Measurements from ENCODE around the gene APBB2. TPM values are rescaled to one million over a fixed set of nuclear protein-coding genes. Genes with fewer than 3 reads are reported as not detected.

The APBB2 gene
- total RNA-seq, 4 donors from 2014 or later: 51.7 to 75.9 (median 71.1) TPM

- H3K4me1 ChIP-seq: peaks cover 12 to 47% (median 40%) of the 10 kb centered on the region in 4 donors
- no peaks in the 10 kb centered on the region for H3K36me3 ChIP-seq
- DNase-seq (ENCODE audit: extremely low spot score): no peak
- TF ChIP-seq CTCF (IDR thresholded peaks at IDR 0.05): no peak
- TF ChIP-seq EP300 (IDR thresholded peaks at IDR 0.05): no peak
- TF ChIP-seq POLR2AphosphoS5 (IDR thresholded peaks at IDR 0.05): no peak
- TF ChIP-seq POLR2A (IDR thresholded peaks at IDR 0.05; ENCODE audit: low read depth): no peak
- no peaks in the 10 kb centered on the region for H3K27me3 ChIP-seq
- no peak overlapping the region for H3K27ac ChIP-seq (replicated peaks in 1 of 4)
- no peak overlapping the region for H3K4me3 ChIP-seq
- H3K9me3 ChIP-seq: no peaks in the 10 kb centered on the region
- WGBS: 79% methylated on average over 7 of the region's 7 CpGs
- intact Hi-C loops (cut with DNase I): no loop called here
Measured at GRCh38 chr4:41072021-41072777, 142.1 kb downstream of the APBB2 start.

- H3K36me3 ChIP-seq: no peaks in the 10 kb centered on the region
- 89% methylated on average over 10 of the region's 10 CpGs for WGBS
- H3K9me3 ChIP-seq: no peaks in the 10 kb centered on the region
- no peak for TF ChIP-seq CTCF (IDR thresholded peaks at IDR 0.05)
- no peak for TF ChIP-seq EP300 (IDR thresholded peaks at IDR 0.05)
- TF ChIP-seq POLR2A (IDR thresholded peaks at IDR 0.05; ENCODE audit: low read depth): no peak
- no peak for TF ChIP-seq POLR2AphosphoS5 (IDR thresholded peaks at IDR 0.05)
- H3K4me1 ChIP-seq: peaks cover 12 to 47% (median 40%) of the 10 kb centered on the region in 4 donors
- intact Hi-C loops (cut with DNase I): no loop called here
- H3K4me3 ChIP-seq: no peak overlapping the region
- H3K27me3 ChIP-seq: no peaks in the 10 kb centered on the region
- no peak for DNase-seq (ENCODE audit: extremely low spot score)
- no peak overlapping the region for H3K27ac ChIP-seq (replicated peaks in 1 of 4)
Measured at GRCh38 chr4:41070516-41071281, 143.6 kb downstream of the APBB2 start.

GRCh38 chr4:41069838-41070237 lies 144.5 kb downstream of the APBB2 start:
- no peak overlapping the region for H3K4me3 ChIP-seq
- DNase-seq (ENCODE audit: extremely low spot score): no peak
- no peaks in the 10 kb centered on the region for H3K9me3 ChIP-seq
- H3K27ac ChIP-seq (replicated peaks in 1 of 4): peak overlapping the region in 3 of 4 donors; percentile 34 to 43 (median 35)
- H3K36me3 ChIP-seq: no peaks in the 10 kb centered on the region
- intact Hi-C loops (cut with DNase I): loop anchor here (5.0 kb wide), 1 partner anchor 142 kb away; the partner anchor contains the start of gene APBB2
- no peak for TF ChIP-seq EP300 (IDR thresholded peaks at IDR 0.05)
- no peak for TF ChIP-seq CTCF (IDR thresholded peaks at IDR 0.05)
- TF ChIP-seq POLR2A (IDR thresholded peaks at IDR 0.05; ENCODE audit: low read depth): no peak
- TF ChIP-seq POLR2AphosphoS5 (IDR thresholded peaks at IDR 0.05): no peak
- 97% methylated on average over 1 of the region's 1 CpG for WGBS
- H3K4me1 ChIP-seq: peaks cover 12 to 47% (median 40%) of the 10 kb centered on the region in 4 donors
- H3K27me3 ChIP-seq: no peaks in the 10 kb centered on the region

GRCh38 chr4:41069257-41069656 lies 145.1 kb downstream of the APBB2 start:
- H3K36me3 ChIP-seq: no peaks in the 10 kb centered on the region
- DNase-seq (ENCODE audit: extremely low spot score): no peak
- no peaks in the 10 kb centered on the region for H3K9me3 ChIP-seq
- no peak overlapping the region for H3K4me3 ChIP-seq
- H3K27me3 ChIP-seq: no peaks in the 10 kb centered on the region
- intact Hi-C loops (cut with DNase I): loop anchor here (5.0 kb wide), 1 partner anchor 143 kb away; the partner anchor contains the start of gene APBB2
- peaks cover 12 to 47% (median 40%) of the 10 kb centered on the region in 4 donors for H3K4me1 ChIP-seq
- H3K27ac ChIP-seq (replicated peaks in 1 of 4): peak overlapping the region; percentile 3 to 43 (median 34)
- TF ChIP-seq CTCF (IDR thresholded peaks at IDR 0.05): no peak
- WGBS: 18% methylated on average over 5 of the region's 5 CpGs

Measured in esophagus muscularis mucosa (tissue), 4 donors.